ENCODE results near the gene SON.
"Not testable (repeated sequence)": the region's sequence is repeated elsewhere in the genome, so short reads cannot be mapped to it uniquely, and the experiment has no call there.

Gene SON

DNA sequence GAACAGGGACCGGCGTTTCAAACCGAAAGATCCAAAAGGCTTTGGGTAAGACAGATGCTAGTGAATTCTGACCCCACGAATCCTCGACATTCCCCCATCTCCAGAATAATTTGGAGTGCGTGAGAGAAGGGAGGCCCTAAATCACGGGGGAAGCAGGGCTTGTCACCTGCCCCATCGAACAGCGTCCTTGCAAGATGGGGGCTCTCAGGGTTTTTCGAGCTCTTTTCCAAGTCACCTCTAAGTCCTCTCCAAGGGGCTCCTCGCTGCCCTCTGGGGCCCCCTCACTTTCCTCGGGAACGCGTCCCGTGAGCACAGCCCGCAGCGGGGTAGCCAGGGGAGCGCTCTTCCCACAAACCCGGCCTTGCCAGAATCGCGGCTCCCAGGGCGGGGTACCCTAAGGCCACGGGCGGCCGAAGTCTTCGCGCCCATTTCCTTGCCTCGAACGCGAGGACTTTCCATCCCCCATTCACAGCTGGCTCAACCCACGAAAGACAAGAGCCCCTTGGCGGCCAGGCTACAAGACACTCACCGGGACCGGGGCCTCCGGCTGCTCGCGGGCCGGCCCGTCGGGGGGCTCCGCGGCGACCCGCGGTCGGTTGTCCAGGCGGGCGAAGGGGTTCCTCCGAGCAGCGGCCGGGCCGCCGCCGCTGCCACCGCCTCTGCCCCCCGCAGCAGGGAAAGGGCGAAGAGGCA is 45.1 kb downstream of the SON start:
- H3K4me3 ChIP-seq (replicated peaks; ENCODE audit: low read depth, low read length), result peak overlapping the region; percentile 72
- no peak for DNase-seq (ENCODE audit: extremely low read depth, low read depth)
- TF ChIP-seq, protein P1, sequence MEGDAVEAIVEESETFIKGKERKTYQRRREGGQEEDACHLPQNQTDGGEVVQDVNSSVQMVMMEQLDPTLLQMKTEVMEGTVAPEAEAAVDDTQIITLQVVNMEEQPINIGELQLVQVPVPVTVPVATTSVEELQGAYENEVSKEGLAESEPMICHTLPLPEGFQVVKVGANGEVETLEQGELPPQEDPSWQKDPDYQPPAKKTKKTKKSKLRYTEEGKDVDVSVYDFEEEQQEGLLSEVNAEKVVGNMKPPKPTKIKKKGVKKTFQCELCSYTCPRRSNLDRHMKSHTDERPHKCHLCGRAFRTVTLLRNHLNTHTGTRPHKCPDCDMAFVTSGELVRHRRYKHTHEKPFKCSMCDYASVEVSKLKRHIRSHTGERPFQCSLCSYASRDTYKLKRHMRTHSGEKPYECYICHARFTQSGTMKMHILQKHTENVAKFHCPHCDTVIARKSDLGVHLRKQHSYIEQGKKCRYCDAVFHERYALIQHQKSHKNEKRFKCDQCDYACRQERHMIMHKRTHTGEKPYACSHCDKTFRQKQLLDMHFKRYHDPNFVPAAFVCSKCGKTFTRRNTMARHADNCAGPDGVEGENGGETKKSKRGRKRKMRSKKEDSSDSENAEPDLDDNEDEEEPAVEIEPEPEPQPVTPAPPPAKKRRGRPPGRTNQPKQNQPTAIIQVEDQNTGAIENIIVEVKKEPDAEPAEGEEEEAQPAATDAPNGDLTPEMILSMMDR (IDR thresholded peaks at IDR 0.05; ENCODE audit: low read depth, low read length, missing control alignments), result no peak

DNA sequence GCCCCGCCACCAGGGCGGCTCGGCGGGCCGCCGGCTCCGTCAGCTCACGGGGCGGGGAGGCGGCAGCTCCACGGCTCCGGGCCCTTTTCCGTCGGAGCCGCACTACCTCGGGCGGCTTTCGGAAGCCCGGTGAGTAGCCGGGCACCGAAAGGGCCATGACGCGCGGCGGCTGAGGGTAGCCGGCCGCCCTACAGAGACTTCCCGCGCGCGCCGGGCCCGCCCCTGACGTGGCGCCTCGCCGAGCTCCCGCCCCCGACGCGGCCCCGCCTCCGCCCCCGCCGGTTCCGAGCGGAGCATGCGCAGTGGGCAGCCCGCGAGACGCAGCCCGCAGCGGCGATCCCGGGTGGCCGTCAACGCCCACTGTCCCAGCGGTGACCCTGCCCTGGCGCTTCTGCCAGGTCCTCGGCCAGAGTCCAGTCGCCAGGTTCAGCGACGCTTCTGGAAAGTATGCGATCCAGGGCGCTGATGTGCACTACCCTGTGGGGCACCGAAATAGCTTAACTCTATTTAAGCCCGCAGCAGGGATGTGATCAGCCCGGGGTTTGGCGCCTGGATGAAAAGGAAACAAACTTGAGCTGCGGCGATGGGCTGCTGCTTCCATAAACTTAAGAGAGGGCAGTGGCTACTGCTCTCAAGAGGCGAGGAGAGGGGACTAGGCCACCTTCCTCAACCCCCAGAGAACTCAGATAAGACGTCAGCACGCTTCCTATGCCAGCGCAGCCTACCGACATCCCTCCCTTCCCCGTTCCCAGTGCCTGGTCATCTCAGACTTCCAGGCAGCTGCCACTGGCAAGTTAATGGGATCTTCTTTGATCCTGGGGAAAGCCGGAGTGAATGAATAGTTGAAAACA is 45.9 kb downstream of the SON start, which contains the start of gene DONSON:
Gene DONSON (minus strand): TSS at position 200 of the 851 bp plus-strand sequence. CDS start 43 bp downstream, at position 157.
- DNase-seq (ENCODE audit: extremely low read depth, low read depth), result peak; percentile 32
- peak within 1 kb of the TSS; percentile 72 for H3K4me3 ChIP-seq (replicated peaks; ENCODE audit: low read depth, low read length)
- TF ChIP-seq, protein P1 (IDR thresholded peaks at IDR 0.05; ENCODE audit: low read depth, low read length, missing control alignments), result no peak

DNA sequence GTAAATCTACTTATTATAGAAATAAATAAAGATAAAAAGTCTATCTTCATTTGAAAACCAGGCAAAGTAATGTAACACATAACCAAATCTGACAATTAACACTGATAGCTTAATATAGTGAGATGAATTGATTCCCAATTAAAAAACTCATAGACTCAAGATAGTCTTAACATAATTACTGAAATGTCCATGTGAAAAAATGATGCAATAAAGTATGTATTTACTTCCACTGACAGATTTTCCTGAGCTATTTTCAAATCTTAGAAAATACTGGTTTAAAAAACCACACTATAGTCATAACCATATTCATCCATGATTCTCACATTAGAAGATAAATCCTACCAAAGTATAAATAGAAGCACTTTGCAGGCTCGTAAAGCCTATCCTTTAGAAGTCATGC is 55.2 kb downstream of the SON start:
- no peak for DNase-seq (ENCODE audit: extremely low read depth, low read depth)
- TF ChIP-seq, protein P1 (IDR thresholded peaks at IDR 0.05; ENCODE audit: low read depth, low read length, missing control alignments), result no peak
- no peak overlapping the region for H3K4me3 ChIP-seq (replicated peaks; ENCODE audit: low read depth, low read length)

DNA sequence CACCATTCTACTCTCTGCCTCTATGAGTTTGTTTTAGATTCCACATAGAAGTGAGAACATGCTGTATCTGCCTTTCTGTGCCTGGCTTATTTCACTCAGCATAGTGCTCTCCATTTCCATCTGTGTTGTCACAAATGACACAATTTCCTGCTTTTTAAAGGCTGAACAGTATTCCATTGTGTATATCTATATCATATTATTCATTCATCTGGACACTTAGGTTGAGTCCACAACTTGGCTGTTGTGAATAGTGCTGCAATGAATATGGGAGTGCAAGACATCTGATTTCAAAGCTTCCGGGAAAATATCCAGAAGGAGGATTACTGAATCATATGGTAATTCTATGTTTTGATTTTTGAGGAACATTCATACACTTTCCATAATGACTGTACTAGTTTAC is 65.7 kb downstream of the SON start:
- H3K4me3 ChIP-seq (replicated peaks; ENCODE audit: low read depth, low read length), result no peak overlapping the region
- TF ChIP-seq, protein P1 (IDR thresholded peaks at IDR 0.05; ENCODE audit: low read depth, low read length, missing control alignments), result no peak
- no peak for DNase-seq (ENCODE audit: extremely low read depth, low read depth)

DNA sequence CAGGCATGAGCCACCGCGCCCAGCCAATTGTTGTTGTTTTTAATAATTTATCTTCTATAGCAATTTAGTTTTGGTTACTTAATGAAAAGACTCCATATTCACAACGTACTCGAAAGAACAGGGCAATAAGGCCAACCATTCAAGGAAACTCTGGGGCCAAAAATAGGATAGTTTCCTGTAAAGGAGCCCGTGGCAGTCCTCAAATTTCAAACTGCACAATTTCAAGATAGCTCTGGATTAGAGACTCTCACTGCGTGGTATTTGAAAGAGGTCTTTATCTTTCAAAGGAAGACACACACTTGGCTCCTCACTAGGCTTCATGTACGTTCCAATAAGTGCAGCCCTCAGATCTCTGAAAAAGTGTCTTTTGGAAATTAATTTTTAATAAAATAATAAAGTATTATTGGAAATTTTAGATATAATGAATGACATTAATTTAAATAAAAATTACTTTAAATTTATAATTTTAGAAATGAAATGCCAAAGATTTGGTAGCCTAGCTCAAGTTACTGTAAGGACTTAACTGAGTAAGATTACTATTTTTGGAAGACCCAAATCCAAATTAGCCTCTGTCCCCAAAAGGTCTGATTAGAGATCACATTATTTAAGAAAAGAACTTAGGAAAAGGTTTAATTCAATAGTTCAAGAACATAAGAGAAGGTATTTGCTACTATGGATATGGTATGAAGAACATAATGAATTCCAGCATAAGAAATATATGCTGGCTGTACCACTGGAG is 68.3 kb downstream of the SON start:
- TF ChIP-seq, protein P1 (IDR thresholded peaks at IDR 0.05; ENCODE audit: low read depth, low read length, missing control alignments), result no peak
- H3K4me3 ChIP-seq (replicated peaks; ENCODE audit: low read depth, low read length), result no peak overlapping the region
- no peak for DNase-seq (ENCODE audit: extremely low read depth, low read depth)

DNA sequence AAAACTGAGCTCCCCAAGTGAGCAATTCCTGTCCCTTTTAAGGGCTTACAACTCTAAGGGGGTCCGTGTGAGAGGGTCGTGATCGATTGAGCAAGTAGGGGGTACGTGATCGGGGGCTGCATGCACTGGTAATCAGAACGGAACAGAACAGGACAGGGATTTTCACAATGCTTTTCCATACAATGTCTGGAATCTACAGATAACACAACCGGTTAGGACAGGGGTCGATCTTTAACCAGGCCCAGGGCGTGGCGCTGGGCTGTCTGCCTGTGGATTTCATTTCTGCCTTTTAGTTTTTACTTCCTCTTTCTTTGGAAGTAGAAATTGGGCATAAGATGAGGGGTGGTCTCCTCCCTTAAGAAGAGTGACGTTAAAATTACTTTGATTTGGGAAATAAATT is 74.7 kb downstream of the SON start:
- H3K4me3 ChIP-seq (replicated peaks; ENCODE audit: low read depth, low read length); DNase-seq (ENCODE audit: extremely low read depth, low read depth): not testable (repeated sequence)

DNA sequence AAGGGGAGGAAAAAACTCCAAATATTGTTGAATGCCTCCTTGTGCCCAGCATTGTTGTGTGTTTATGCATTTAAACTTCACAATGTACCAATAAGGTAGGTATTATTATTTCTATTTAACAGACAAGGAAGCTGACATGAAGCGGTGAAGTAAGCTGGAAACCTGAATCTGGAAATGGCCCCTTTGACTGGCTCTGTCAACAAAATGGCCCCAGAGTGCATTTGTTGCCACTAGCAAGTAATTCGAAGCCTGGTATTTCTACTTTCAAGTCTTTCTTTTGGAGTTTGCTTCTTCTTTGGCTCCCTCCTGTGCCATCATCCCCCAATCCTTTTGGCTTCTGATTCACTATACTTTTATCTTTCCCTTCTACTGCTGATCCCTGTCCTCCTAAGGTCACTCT is 75.6 kb downstream of the SON start:
- H3K4me3 ChIP-seq (replicated peaks; ENCODE audit: low read depth, low read length), result no peak overlapping the region
- TF ChIP-seq, protein P1 (IDR thresholded peaks at IDR 0.05; ENCODE audit: low read depth, low read length, missing control alignments), result no peak
- no peak for DNase-seq (ENCODE audit: extremely low read depth, low read depth)

Measured in HFF-Myc (cell line).